Omental fat pad (tissue), 4 donors: ENCODE data around the gene EPS8L3. TPM values are rescaled to one million over a fixed set of nuclear protein-coding genes. Genes with fewer than 3 reads are reported as not detected.

Experiments used
- ATAC-seq: fragments of 150-250 bp; one replicate; pipeline ENCODE4 v1.9.1; 2016; ENCODE audit warnings: mild to moderate bottlenecking, moderate library complexity; ENCODE audit not compliant: low FRiP score
- DNase-seq: peaks from one replicate; pipeline ENCODE4 v3.0.0-alpha.2; 2019; ENCODE audit warnings: low spot score
- CTCF ChIP-seq, 3 donors: fragments of 450-650 bp; IDR thresholded peaks; one replicate each; pipeline ENCODE4 v1.5.1; 2016 to 2017; ENCODE audit warnings: antibody characterized with exemption in 3 of 3, mild to moderate bottlenecking in 3 of 3, moderate library complexity in 2 of 3
- total RNA-seq, 4 donors: library from RNA; depleted of rRNA; stranded (reverse); fragments of >200 nt; gene quantifications; one replicate each; pipeline ENCODE4 v1.1.0, GENCODE V29; 2016

EPS8L3 gene
- total RNA-seq, 4 donors from 2014 or later: not detected

- TF ChIP-seq CTCF (IDR thresholded peaks at IDR 0.05): no peak
- ATAC-seq (no peak), DNase-seq (no peak)
Observed at GRCh38 chr1:109772658-109773202, 9.0 kb upstream of the EPS8L3 start.

GRCh38 chr1:109771712-109772657, 8.3 kb upstream of the EPS8L3 start:
- DNase-seq (peak; percentile 20), ATAC-seq (no peak)
- TF ChIP-seq CTCF (IDR thresholded peaks at IDR 0.05): no peak

GRCh38 chr1:109770331-109771095, 6.8 kb upstream of the EPS8L3 start:
- TF ChIP-seq CTCF (IDR thresholded peaks at IDR 0.05): no peak
- peak; percentile 21 for DNase-seq
- no peak for ATAC-seq

- DNase-seq (peak; percentile 16), ATAC-seq (peak; percentile 33)
Observed at GRCh38 chr1:109769330-109770078, 5.8 kb upstream of the EPS8L3 start.

GRCh38 chr1:109768820-109769219, 5.1 kb upstream of the EPS8L3 start:
- DNase-seq (peak; percentile 16), ATAC-seq (no peak)
- TF ChIP-seq CTCF (IDR thresholded peaks at IDR 0.05): no peak

More at GRCh38 chr1:109769330-109770078, 5.8 kb upstream of the EPS8L3 start:
- TF ChIP-seq CTCF (IDR thresholded peaks at IDR 0.05): no peak

- DNase-seq: peak; percentile 7
- TF ChIP-seq CTCF (IDR thresholded peaks at IDR 0.05): no peak
- no peak for ATAC-seq
Observed at GRCh38 chr1:109768335-109768650, 4.6 kb upstream of the EPS8L3 start.
